ENCODE measurements around the gene RNF41. TPM values are rescaled to one million over a fixed set of nuclear protein-coding genes. Genes with fewer than 3 reads are reported as not detected.

Gene RNF41
- polyA plus RNA-seq, 1 of the 3 experiments (the other 2 are of a cell fraction), result 127 TPM

GRCh38 chr12:56190695-56191155 lies 31.0 kb downstream of the RNF41 start:
- TF ChIP-seq GABPA (IDR thresholded peaks at IDR 0.05; ENCODE audit: low read depth), result no peak
- TF ChIP-seq SMC3 (IDR thresholded peaks at IDR 0.05; ENCODE audit: low read depth, low read length), result no peak
- no peak for TF ChIP-seq POLR2AphosphoS5 (IDR thresholded peaks at IDR 0.05; ENCODE audit: low read depth, low read length)
- no peak for TF ChIP-seq MXI1 (IDR thresholded peaks at IDR 0.05; ENCODE audit: low read depth, low read length)
- TF ChIP-seq RFX5 (IDR thresholded peaks at IDR 0.05; ENCODE audit: low read length), result no peak
- TF ChIP-seq REST (IDR thresholded peaks at IDR 0.05; ENCODE audit: low read depth, low read length), result no peak
- TF ChIP-seq PBX3 (IDR thresholded peaks at IDR 0.05), result no peak
- H2AFZ ChIP-seq (ENCODE audit: low read depth), result peak overlapping the region; percentile 96
- H4K20me1 ChIP-seq (ENCODE audit: insufficient read depth), result peaks cover 8% of the 10 kb centered on the region
- peaks cover 19% of the 10 kb centered on the region for H3F3A ChIP-seq (replicated peaks; ENCODE audit: insufficient read depth)
- H3K4me1 ChIP-seq (ENCODE audit: control insufficient read depth in 1 of 2, insufficient read depth in 2 of 2, low read depth in 1 of 2, low read length in 1 of 2), result peaks cover 8 to 13% of the 10 kb centered on the region in 2 experiments; a peak in 2 of 4 replicates
- H3K4me2 ChIP-seq, result peak overlapping the region; percentile 97
- peak overlapping the region; percentile 83 to 87; a peak in 2 of 4 replicates for H3K27ac ChIP-seq (ENCODE audit: low read depth in 2 of 2, low read length in 1 of 2)
- H3K79me2 ChIP-seq (ENCODE audit: insufficient read depth), result peaks cover 32% of the 10 kb centered on the region
- H3K9me2 ChIP-seq, result no peaks in the 10 kb centered on the region
- H3K9me3 ChIP-seq, result no peaks in the 10 kb centered on the region
- 42% methylated on average over 9 of the region's 9 CpGs for WGBS (ENCODE audit: low lambda C conversion rate)
- H3K27me3 ChIP-seq (ENCODE audit: insufficient read depth), result no peaks in the 10 kb centered on the region
- POLR2A ChIA-PET, result no interaction called here
- CTCF ChIA-PET, result interaction anchor here (1.0 to 13.8 kb wide), 12 partner anchors 11 to 146 kb away, joined by 3 to 272 read pairs (median 14); partner anchors contain the start of genes ANKRD52, COQ10A, ERBB3 and ESYT1
- H3K4me3 ChIP-seq (ENCODE audit: low read depth in 2 of 2, low read length in 1 of 2), result peak overlapping the region; percentile 87 to 91
- peak overlapping the region; percentile 94; the same call in 1 of the 2 replicates for H3K9ac ChIP-seq
- no peak for DNase-seq
- H3K36me3 ChIP-seq (replicated peaks in 1 of 2; ENCODE audit: control insufficient read depth in 1 of 2, insufficient read depth in 2 of 2, low read length in 1 of 2), result peaks cover 8 to 13% of the 10 kb centered on the region in 2 experiments

- POLR2A ChIA-PET, result interaction anchor here (0.7 to 2.2 kb wide), 13 partner anchors 31 to 272 kb away, joined by 3 to 21 read pairs (median 4); partner anchors contain the start of genes ANKRD52, COQ10A, ESYT1 and MYL6
- CTCF ChIA-PET, result interaction anchor here (0.7 to 13.8 kb wide), 66 partner anchors 10 to 445 kb away, joined by 3 to 272 read pairs (median 5); partner anchors contain the start of genes ANKRD52, COQ10A, CS and ERBB3
- H3K9me3 ChIP-seq, result no peaks in the 10 kb centered on the region
- H3K9me2 ChIP-seq, result no peaks in the 10 kb centered on the region
- peaks cover 9 to 18% of the 10 kb centered on the region in 2 experiments for H3K36me3 ChIP-seq (replicated peaks in 1 of 2; ENCODE audit: control insufficient read depth in 1 of 2, insufficient read depth in 2 of 2, low read length in 1 of 2)
- peak overlapping the region; percentile 96 for H2AFZ ChIP-seq (ENCODE audit: low read depth)
- peaks cover 38% of the 10 kb centered on the region for H3K79me2 ChIP-seq (ENCODE audit: insufficient read depth)
- H3K4me2 ChIP-seq, result peak overlapping the region; percentile 97
- peaks cover 8 to 13% of the 10 kb centered on the region in 2 experiments; a peak in 2 of 4 replicates for H3K4me1 ChIP-seq (ENCODE audit: control insufficient read depth in 1 of 2, insufficient read depth in 2 of 2, low read depth in 1 of 2, low read length in 1 of 2)
- H3K9ac ChIP-seq, result peak overlapping the region; percentile 94
- no peaks in the 10 kb centered on the region for H3K27me3 ChIP-seq (ENCODE audit: insufficient read depth)
- H3K4me3 ChIP-seq (ENCODE audit: low read depth in 2 of 2, low read length in 1 of 2), result peak overlapping the region; percentile 87 to 91
- 1% methylated on average over 42 of the region's 42 CpGs for WGBS (ENCODE audit: low lambda C conversion rate)
- DNase-seq, result peak; percentile 77
- H4K20me1 ChIP-seq (ENCODE audit: insufficient read depth), result peaks cover 8% of the 10 kb centered on the region
- peak overlapping the region; percentile 83 to 87 for H3K27ac ChIP-seq (ENCODE audit: low read depth in 2 of 2, low read length in 1 of 2)
- peaks cover 19% of the 10 kb centered on the region for H3F3A ChIP-seq (replicated peaks; ENCODE audit: insufficient read depth)
- TF ChIP-seq CHD2 (IDR thresholded peaks at IDR 0.05; ENCODE audit: low read length, partially characterized antibody), result peak; percentile 69
- no peak for TF ChIP-seq PBX3 (IDR thresholded peaks at IDR 0.05)
- no peak for TF ChIP-seq EZH2phosphoT487 (IDR thresholded peaks at IDR 0.05; ENCODE audit: borderline replicate concordance, low read depth)
- TF ChIP-seq IRF3 (IDR thresholded peaks at IDR 0.05; ENCODE audit: low read depth, low read length), result no peak
- TF ChIP-seq FOXM1 (IDR thresholded peaks at IDR 0.05; ENCODE audit: low read depth), result no peak
- peak; percentile 67; the same call in 1 of the 2 replicates for TF ChIP-seq YY1 (IDR thresholded peaks at IDR 0.05; ENCODE audit: low read depth)
- TF ChIP-seq MAX (IDR thresholded peaks at IDR 0.05; ENCODE audit: low read depth), result peak; percentile 73
- TF ChIP-seq ELF1 (IDR thresholded peaks at IDR 0.05), result peak; percentile 84
- peak; percentile 67 for TF ChIP-seq GABPA (IDR thresholded peaks at IDR 0.05; ENCODE audit: low read depth)
- TF ChIP-seq FOXJ3 (CRISPR knock-in tag; IDR thresholded peaks at IDR 0.05), result no peak
- TF ChIP-seq FOSL2 (IDR thresholded peaks at IDR 0.05; ENCODE audit: borderline replicate concordance, low read depth), result peak; percentile 59; the same call in 1 of the 2 replicates
Measured at GRCh38 chr12:56189918-56190694, 31.6 kb downstream of the RNF41 start.
